ENCODE results near the gene GDF2.

The GDF2 gene

GRCh38 chr10:47356708-47357107, 34.5 kb downstream of the GDF2 start:
- no peak for DNase-seq

GRCh38 chr10:47357131-47357582, 34.9 kb downstream of the GDF2 start:
- no peak for DNase-seq

- no peak for DNase-seq
Measured at GRCh38 chr10:47357911-47358310, 35.7 kb downstream of the GDF2 start.

- DNase-seq = no peak
Measured at GRCh38 chr10:47358457-47358856, 36.2 kb downstream of the GDF2 start.

- no peak for DNase-seq
Measured at GRCh38 chr10:47359101-47359500, 36.8 kb downstream of the GDF2 start.

GRCh38 chr10:47359626-47360418, 37.6 kb downstream of the GDF2 start:
- no peak for DNase-seq

GRCh38 chr10:47360419-47361040, 38.3 kb downstream of the GDF2 start:
- no peak for DNase-seq

GRCh38 chr10:47361293-47361692, 39.0 kb downstream of the GDF2 start:
- DNase-seq = peak in 2 of 3 experiments; percentile 34 to 42

- DNase-seq = no peak
Measured at GRCh38 chr10:47362199-47362598, 39.9 kb downstream of the GDF2 start.

- DNase-seq = no peak
Measured at GRCh38 chr10:47363781-47364180, 41.5 kb downstream of the GDF2 start.

GRCh38 chr10:47364366-47364765, 42.1 kb downstream of the GDF2 start:
- peak; percentile 21 to 53 (median 39) for DNase-seq

GRCh38 chr10:47364911-47365310, 42.7 kb downstream of the GDF2 start:
- DNase-seq = no peak

- peak in 1 of 3 experiments; percentile 1 for DNase-seq
Measured at GRCh38 chr10:47365431-47366180, 43.4 kb downstream of the GDF2 start.

- DNase-seq = no peak
Measured at GRCh38 chr10:47366181-47366631, 44.0 kb downstream of the GDF2 start.

- no peak for DNase-seq
Measured at GRCh38 chr10:47366731-47367460, 44.6 kb downstream of the GDF2 start.

GRCh38 chr10:47367646-47368045, 45.4 kb downstream of the GDF2 start:
- DNase-seq = no peak

GRCh38 chr10:47368431-47369180, 46.4 kb downstream of the GDF2 start:
- DNase-seq = no peak

- DNase-seq = no peak
Measured at GRCh38 chr10:47369251-47369894, 47.1 kb downstream of the GDF2 start.

- DNase-seq = no peak
Measured at GRCh38 chr10:47370015-47370767, 47.9 kb downstream of the GDF2 start.

- DNase-seq = no peak
Measured at GRCh38 chr10:47370878-47371277, 48.6 kb downstream of the GDF2 start.

Measured in NCI-H1417 (cell line).